ENCODE results near the gene CHSY3.
"Not testable (repeated sequence)": the region's sequence is repeated elsewhere in the genome, so short reads cannot be mapped to it uniquely, and the experiment has no call there.

The CHSY3 gene

DNA sequence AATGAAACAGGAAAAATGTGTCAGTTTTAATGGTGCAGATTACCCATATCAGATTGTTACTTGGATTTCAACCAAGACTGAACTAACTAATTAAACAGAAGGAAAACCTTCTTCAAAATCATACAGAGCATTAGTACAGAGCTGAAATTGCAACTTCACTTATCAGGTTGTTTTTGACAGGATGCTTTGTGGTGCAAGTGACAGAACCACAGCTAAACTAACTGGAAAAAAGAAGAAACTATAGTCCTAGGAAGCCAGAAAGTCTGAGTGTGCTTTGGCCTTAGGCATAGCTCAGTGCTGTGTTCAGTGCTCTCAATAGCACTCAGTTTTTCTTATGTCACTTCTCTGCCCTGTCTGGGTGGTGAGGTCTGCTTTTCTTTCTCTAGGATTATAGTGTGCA, 267.4 kb downstream of the CHSY3 start:
- DNase-seq = no peak

- DNase-seq = no peak
These were observed 278.9 kb downstream of the CHSY3 start for GRCh38 chr5:130183115-130183514.

DNA sequence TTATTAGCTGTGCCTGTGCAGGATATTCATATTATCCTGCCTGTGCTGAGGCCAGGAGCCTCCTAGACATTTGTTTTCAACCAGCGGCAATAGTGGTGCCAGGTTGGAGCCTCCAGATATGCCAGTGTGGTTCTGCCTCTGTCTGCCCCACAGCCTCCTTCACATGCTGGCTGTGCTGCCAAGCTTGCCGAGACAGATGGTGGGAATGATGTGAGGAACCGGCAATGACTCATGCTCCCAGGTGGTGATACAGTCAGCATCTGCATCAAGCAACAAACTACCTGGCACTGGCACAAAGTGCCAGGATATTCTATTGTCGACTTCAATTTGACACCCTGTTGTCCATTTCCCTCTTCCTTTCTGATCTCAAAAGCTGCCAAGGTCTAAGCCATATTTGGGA, 285.7 kb downstream of the CHSY3 start:
- DNase-seq = no peak

DNA sequence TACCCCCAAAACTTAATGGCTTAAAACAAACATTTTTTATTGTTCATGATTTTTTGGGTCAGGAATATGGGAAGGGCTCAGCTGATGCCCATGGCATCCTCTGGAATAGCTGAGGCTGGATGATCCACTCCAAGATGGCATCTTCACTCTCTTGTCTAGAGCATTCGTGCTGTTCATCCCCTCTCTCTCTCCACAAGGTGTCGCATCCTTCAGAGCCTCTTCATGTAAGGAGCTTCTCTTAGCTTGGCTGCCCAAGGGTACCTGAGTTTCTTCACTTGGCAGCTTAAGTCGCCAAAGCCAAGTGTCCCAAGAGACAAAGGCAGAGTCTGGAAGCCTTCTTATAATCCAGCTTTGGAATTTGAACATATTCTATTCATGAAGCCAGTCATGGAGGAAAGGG, 294.7 kb downstream of the CHSY3 start:
- DNase-seq = no peak

GRCh38 chr5:130206686-130207085, 302.4 kb downstream of the CHSY3 start:
- no peak for DNase-seq

- no peak for DNase-seq
These were observed 309.3 kb downstream of the CHSY3 start for GRCh38 chr5:130213607-130214006.

DNA sequence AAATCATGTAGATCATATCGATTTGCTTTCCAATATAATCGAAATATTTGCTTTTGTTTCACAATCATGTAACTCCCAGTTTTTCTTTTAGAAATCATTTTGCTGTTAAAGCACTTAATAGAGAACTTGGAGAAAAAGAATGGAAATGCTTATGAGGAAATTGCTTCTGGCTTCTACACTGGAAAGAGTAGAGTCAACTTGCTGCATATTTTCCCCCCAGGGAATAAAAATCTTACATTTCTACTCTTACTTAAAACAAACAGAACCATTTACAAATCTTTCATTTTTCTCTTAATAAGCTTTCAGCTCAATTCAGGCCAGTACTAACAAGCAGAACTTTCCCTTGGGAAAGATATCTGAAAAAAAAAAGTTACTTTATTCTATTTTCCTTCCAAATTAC, 312.0 kb downstream of the CHSY3 start:
- DNase-seq = no peak

- no peak for DNase-seq
These were observed 318.3 kb downstream of the CHSY3 start for GRCh38 chr5:130222573-130222972.

DNA sequence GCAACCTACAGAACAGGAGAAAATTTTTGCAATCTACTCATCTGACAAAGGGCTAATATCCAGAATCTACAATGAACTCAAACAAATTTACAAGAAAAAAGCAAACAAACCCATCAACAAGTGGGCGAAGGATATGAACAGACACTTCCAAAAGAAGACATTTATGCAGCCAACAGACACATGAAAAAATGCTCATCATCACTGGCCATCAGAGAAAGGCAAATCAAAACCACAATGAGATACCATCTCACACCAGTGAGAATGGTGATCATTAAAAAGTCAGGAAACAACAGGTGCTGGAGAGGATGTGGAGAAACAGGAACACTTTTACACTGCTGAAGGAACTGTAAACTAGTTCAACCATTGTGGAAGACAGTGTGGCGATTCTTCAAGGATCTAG, 322.3 kb downstream of the CHSY3 start:
- DNase-seq = not testable (repeated sequence)

GRCh38 chr5:130227699-130228098, 323.4 kb downstream of the CHSY3 start:
- DNase-seq = no peak

GRCh38 chr5:130231786-130232185, 327.5 kb downstream of the CHSY3 start:
- no peak for DNase-seq

DNA sequence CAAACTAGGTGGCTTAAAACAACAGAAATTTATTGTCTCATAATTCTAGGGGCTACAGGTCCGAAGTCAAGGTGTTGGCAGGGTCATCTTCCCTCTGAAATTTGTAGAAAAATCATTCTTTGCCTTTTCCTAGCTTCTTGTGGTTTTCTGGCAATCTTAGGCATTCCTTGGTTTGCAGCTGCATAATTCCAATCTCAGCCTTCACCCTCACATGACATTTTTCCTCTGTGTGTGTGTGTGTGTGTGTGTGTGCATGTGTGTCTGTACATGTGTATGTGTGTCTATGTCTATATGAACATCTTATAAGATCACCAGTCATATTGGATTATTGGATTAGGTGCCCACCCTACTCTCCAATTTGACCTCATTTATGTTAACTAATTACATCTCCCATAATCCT, 330.6 kb downstream of the CHSY3 start:
- no peak for DNase-seq

Measured in stimulated activated CD4-positive, alpha-beta T cell treated with anti-CD3 and anti-CD28 coated beads, Interleukin-4, amount 100 ng/mL, for 1 hour (primary cell).